HG03064 (cell line): ENCODE results near the gene PAFAH1B1.
"Not testable (repeated sequence)": the region's sequence is repeated elsewhere in the genome, so short reads cannot be mapped to it uniquely, and the experiment has no call there.

Source experiments
- ATAC-seq: cut with Tn5 transposase; IDR thresholded peaks from one replicate; pipeline ENCODE4 v1.9.1; 2021; ENCODE audit warnings: low read depth; ENCODE audit not compliant: unreplicated experiment

Gene PAFAH1B1

DNA sequence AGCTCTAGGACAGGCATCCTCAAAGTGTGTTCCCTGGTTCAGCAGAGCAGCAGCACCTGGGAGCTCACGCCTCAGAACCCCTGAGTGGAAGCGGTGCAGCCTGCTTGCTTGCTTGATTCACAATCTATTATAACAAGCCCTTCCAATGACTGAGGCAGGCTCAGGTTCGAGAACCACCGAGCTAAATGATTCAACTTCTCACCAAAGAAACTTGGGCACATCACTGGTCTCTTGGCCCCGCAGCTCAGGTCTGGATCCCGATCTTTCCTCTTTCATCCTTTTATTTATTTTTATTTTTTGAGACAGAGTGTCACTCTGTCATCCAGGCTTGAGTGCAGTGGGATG lies 93.6 kb downstream of the PAFAH1B1 start:
- no peak for ATAC-seq

- ATAC-seq: no peak
Measured at GRCh38 chr17:2688351-2689342, 95.2 kb downstream of the PAFAH1B1 start.

GRCh38 chr17:2689411-2690164 lies 96.1 kb downstream of the PAFAH1B1 start:
- no peak for ATAC-seq

DNA sequence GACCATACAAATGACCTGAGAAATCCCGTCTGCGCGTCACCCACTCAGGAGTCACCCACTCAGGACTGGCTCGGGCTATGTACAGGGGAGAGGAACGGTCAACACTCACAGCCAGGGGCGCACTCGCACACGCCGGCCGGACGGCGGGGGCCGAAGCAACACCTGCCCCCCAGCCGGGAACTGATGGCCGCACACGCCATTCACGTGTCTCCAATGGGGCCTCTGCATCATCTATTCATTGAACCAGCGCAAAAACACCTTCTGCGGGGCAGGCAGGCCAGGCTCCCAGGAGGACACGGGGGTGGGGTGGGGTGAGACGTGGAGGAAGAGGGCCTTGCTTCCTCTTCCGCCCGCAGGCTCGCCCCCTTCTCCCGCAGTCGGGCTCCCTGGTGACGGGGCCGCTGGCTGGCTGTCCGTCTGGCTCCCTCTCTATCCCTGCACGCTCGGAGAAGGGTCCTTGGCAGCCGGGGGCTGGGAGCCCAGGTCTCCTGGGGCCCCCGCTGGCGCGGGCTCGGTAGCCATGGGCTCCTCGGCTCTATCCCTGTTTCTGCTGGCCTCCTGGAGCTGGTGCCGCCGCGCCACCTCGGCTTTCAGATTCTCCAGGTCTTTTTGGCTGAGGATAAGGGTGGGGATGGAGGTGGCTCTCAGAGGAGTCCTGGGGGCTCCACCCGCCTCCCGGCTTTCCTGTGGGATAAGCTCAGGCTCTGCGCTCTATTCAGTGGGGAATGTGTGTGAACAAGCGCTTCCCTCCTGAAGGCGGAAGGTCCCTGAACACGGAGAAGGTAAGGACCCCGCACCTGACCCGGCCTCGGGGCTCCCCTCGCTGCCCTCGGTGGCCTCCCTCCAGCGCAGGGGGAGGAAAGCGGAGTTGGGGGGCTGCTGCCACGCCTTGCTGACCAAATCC lies 97.0 kb downstream of the PAFAH1B1 start:
- no peak for ATAC-seq

DNA sequence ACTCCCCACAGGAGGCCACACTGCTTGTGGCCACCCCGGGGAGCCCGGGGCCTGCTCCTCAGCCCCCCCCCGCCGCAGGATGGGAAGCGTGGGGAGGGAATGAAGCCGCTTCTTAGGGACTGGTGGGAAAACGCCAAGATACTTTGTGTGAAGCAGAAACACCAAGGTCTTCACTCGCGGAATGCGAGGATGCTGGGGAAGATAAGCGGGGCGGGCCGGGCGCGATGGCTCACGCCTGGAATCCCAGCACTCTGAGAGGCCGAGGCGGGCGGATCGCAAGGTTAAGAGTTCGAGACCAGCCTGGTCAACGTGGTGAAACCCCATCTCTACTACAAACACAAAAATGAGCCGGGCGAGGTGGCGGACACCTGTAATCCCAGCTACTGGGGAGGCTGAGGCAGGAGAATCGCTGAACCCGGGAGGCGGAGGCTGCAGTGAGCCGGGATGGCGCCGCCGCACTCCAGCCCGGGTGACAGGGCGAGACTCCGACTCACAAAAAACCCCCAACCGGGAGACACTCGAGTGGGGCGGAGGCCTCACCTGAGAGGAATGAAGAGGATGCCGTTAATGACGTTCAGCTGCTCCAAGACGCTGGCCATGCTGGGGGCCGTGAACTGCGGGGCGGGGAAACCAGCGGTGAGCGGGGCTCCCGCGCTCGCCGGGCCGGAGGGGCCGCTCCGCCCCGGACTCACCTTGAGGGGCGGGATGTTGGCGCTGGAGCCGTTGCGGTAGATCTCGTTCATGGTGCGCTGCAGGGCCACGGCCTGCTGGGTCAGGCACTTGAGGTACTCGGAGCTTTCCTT lies 97.8 kb downstream of the PAFAH1B1 start:
- no peak for ATAC-seq

DNA sequence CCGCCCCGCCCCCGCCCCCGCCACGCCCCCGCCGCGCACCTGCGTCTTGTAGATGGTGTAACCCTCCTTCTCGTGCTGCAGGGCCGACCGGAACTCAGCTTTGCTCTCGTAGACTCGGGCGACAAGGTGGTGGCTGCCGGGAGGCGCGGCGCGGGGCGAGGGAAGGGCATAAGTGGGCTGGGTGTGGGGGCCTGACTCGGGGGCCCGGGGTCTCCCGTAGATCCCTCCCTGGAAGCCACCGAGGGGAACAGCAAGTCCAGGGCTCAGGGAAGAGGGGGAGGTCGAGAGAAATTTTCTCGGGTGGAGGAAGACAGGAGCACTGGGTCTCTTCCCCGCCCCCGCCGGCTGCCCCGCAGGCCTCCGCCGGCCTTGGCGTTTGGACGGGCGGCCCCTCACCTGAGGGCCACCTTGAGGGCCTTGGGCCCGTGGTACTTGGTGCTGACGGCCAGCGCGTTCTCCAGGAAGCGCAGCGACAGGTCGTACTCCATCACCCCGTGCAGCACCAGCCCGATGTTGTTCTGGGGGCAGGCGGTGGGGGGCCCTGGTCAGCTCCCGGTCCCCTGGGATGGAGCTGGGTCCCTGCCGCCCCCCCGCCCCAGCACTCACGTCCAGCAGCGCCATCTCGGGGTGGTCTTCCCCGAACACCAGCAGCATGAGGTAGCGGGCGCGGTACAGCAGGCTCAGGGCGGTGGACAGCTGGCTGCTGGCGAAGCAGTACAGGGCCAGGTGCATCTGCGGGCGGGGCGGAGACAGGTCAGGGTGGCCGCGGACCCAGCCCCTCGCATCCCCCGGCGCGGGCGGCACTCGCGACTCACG lies 98.7 kb downstream of the PAFAH1B1 start:
- no peak for ATAC-seq

- ATAC-seq: no peak
Measured at GRCh38 chr17:2692781-2693135, 99.3 kb downstream of the PAFAH1B1 start.

DNA sequence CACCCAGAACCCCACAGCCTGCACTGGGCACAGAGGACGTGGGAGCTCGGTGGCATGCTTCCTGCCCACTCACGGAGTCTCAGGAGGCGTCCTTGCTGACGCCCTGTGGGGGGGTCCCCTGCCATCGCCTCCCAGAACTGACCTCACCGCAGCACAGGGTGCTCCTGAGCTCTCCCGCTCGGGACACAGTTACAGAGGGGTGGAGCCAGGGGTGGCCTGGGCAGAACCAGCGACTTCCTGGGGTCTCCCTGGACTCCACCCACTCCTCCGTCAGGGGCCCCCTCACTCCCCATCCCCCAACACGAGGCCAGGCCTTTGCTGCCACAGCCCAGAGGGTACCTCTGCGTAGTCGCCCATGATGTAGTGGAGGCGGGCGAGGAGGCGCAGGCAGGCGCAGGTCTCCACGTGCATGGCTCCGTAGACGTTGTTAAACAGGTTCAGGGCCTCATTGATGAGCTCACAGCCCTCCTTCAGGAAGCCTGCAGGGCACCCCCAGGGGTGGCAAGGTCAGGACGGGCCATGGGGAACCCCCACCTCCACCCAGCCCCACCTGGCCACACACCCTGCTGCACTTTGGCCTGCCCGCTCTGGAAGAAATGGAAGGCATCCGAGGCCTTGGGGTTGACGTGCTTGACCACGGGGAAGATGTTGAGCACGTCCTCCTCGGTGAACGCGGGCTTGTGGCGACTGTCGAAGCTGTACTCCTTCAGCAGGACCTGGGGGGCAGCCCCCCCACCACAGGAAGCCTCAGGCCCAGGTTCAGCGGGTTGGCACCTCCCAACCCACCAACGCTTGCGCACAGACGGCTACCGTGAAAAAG lies 100.3 kb downstream of the PAFAH1B1 start:
- no peak for ATAC-seq

GRCh38 chr17:2694381-2695242 lies 101.2 kb downstream of the PAFAH1B1 start:
- no peak for ATAC-seq

DNA sequence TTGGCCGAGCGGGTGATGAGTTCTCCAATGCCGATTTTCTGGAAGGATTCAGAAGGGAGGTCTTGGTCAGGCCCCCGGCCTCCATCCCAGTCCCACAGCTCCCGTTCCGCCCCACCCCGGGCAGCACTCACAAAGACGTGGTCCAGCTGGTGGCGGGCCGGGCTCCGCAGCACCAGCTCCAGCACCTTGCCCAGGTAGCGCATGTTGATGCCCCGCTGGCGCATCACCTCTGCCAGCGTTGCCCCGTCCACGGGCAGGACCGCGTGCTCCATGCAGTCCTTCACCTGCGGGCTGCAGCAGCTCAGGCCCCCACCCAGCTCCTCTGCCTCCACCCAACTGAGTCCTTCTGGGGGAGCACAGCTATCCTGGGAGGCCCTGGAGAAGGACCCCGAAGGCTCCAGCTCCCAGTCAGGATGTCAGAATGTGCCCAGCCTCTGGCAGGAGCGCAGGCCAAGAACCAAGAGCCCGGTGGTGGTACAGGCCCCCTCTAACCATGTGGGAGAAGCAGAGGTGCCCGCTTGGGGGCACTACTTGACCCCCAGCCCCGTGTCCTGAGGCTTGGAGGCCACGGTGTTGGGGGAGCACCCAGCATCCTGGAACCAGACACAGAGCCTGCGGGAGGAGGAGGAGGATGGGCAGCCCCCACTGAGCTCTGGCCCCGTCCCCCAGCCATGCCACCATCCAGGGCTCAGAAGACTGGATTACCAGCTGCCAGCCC lies 101.9 kb downstream of the PAFAH1B1 start:
- no peak for ATAC-seq

DNA sequence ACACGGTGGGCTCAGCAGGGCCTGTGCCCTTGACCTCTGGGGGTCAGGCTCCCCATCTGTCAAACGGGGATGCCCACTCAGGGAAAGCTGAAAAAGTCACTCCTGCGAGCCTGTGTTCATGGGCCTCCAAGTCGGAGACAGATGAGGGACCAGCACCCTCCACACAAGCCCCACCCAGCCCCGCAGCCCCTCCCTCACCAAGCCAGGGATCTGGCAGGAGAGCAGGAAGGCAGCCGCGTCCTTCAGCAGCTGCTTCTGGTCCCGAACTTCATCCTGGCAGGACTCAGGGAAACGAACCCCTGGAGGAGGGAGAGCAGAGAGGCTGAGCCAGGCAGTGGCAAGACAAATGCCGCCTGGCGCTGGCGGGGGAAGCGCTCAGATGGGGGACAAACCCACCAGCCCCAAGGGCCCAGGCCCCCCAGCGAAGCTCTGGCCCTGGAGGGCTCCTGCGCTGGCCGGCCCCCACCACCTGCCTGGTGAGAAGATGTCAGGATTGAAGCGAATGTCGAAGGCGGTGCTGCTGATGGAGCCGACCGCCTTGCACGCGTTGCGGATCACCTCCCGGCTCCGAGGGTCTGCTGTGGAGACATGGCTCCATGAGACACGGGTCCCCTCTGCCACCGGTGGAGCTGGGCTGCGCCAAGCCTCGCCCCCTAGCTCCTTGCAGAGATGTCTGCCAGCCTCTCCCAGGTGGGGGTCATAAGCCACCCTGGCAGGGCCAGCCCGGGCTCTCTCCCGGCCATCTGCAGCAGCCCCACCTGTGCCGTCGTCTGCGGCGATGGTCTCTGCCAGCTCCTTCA lies 102.7 kb downstream of the PAFAH1B1 start:
- ATAC-seq: no peak

GRCh38 chr17:2697611-2698162 lies 104.2 kb downstream of the PAFAH1B1 start:
- no peak for ATAC-seq

- ATAC-seq: not testable (repeated sequence)
Measured at GRCh38 chr17:2699216-2699805, 105.9 kb downstream of the PAFAH1B1 start.

DNA sequence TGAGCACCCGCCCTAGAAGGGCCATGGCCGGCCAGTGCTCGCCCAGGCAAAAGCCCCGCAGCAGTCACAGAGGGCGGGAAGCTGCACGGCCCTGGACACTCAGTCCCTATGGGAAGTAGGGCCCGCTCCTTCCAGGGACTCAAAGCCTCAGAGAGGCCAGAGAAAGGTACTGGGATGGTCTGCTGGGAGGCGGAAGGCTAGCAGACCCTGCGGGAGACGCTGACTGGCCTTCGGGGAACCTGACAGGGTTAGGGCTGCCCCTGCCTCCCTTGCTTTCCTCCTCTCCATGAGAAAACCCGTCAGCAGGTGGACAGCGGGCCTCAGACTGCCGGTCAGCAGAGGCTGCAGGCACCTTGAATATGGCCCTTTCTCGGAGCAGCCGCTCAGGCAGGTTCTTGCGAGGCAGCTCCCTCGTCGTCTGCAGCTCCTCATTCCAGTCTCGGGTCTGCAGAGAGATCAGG lies 106.6 kb downstream of the PAFAH1B1 start:
- no peak for ATAC-seq

- ATAC-seq: no peak
Measured at GRCh38 chr17:2700491-2701141, 107.2 kb downstream of the PAFAH1B1 start.
